Left ventricle myocardium inferior (tissue), 1 donor: ENCODE data around the gene RAB23. TPM values are rescaled to one million over a fixed set of nuclear protein-coding genes. Genes with fewer than 3 reads are reported as not detected.

ENCODE experiments used
- DNase-seq: peaks from one replicate; pipeline ENCODE4 v3.0.0-alpha.2; 2020
- H3K27ac ChIP-seq: fragments of 200-600 bp; replicated peaks from 2 replicates; pipeline ENCODE4 v1.8.0; 2021
- H3K27me3 ChIP-seq: fragments of 200-600 bp; 2 replicates; pipeline ENCODE4 v1.8.0; 2021; ENCODE audit warnings: low read depth
- H3K36me3 ChIP-seq: fragments of 200-600 bp; 2 replicates; pipeline ENCODE4 v1.8.0; 2021
- H3K4me1 ChIP-seq: fragments of 200-600 bp; 2 replicates; pipeline ENCODE4 v1.8.0; 2021
- H3K4me3 ChIP-seq: fragments of 200-600 bp; 2 replicates; pipeline ENCODE4 v1.8.0; 2021; ENCODE audit warnings: mild to moderate bottlenecking, moderate library complexity
- H3K9me3 ChIP-seq: fragments of 200-600 bp; replicated peaks from 2 replicates; pipeline ENCODE4 v1.8.0; 2021
- intact Hi-C: fragments of 100-400 bp; cut with micrococcal nuclease; formaldehyde crosslinking; loops from one replicate; pipeline ENCODE4 v1.11.0; 2022
- total RNA-seq: library from RNA; stranded (reverse); fragmentation: NEBNext Ultra II Directional; extraction: Animal tissue kit (Norgen Biotek cat#: 25700); gene quantifications from one replicate; pipeline ENCODE4 v1.2.1, GENCODE V29; 2021
- TF ChIP-seq, protein P1 (sequence below): fragments of 200-600 bp; IDR thresholded peaks from 2 replicates; pipeline ENCODE4 v1.8.0; 2021; ENCODE audit warnings: antibody characterized with exemption, mild to moderate bottlenecking, borderline replicate concordance
- donor health status: DM: no; HTN: yes; CAD: no; lungs with severe emphysema.

Gene RAB23
- total RNA-seq, 1 donor from 2014 or later: 10.9 TPM

GRCh38 chr6:57182017-57182432 lies 40.1 kb downstream of the RAB23 start:
- no peaks in the 10 kb centered on the region for H3K27me3 ChIP-seq
- DNase-seq: no peak
- intact Hi-C loops: no loop called here
- H3K9me3 ChIP-seq: no peaks in the 10 kb centered on the region
- H3K36me3 ChIP-seq: peaks cover 27% of the 10 kb centered on the region
- H3K27ac ChIP-seq: peak overlapping the region; percentile 57
- H3K4me3 ChIP-seq: no peak overlapping the region
- peaks cover 49% of the 10 kb centered on the region for H3K4me1 ChIP-seq
- TF ChIP-seq, protein P1, sequence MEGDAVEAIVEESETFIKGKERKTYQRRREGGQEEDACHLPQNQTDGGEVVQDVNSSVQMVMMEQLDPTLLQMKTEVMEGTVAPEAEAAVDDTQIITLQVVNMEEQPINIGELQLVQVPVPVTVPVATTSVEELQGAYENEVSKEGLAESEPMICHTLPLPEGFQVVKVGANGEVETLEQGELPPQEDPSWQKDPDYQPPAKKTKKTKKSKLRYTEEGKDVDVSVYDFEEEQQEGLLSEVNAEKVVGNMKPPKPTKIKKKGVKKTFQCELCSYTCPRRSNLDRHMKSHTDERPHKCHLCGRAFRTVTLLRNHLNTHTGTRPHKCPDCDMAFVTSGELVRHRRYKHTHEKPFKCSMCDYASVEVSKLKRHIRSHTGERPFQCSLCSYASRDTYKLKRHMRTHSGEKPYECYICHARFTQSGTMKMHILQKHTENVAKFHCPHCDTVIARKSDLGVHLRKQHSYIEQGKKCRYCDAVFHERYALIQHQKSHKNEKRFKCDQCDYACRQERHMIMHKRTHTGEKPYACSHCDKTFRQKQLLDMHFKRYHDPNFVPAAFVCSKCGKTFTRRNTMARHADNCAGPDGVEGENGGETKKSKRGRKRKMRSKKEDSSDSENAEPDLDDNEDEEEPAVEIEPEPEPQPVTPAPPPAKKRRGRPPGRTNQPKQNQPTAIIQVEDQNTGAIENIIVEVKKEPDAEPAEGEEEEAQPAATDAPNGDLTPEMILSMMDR: no peak

DNA sequence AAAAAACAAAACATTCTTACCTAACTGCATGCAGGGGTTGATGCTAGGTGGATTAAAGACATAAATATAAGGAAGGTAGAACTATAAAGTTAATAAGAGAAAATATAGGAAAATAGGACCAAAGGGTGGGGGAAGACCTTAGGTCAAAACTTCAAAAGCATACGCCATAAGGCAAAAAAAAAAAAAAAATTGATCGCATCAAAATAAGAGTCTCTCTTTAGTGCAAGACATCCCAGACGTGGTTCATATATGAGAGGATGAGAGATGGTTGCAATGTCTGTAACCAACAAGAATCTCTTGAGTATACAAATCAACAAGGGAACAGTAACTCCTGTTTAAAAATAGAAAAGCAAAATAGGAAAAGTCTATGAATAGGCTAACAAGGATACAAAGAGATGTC lies 41.5 kb downstream of the RAB23 start:
- no peaks in the 10 kb centered on the region for H3K9me3 ChIP-seq
- intact Hi-C loops: no loop called here
- peaks cover 62% of the 10 kb centered on the region for H3K4me1 ChIP-seq
- H3K27ac ChIP-seq: peak overlapping the region; percentile 2
- TF ChIP-seq, protein P1: no peak
- no peak for DNase-seq
- peaks cover 27% of the 10 kb centered on the region for H3K36me3 ChIP-seq
- H3K4me3 ChIP-seq: no peak overlapping the region
- H3K27me3 ChIP-seq: no peaks in the 10 kb centered on the region

DNA sequence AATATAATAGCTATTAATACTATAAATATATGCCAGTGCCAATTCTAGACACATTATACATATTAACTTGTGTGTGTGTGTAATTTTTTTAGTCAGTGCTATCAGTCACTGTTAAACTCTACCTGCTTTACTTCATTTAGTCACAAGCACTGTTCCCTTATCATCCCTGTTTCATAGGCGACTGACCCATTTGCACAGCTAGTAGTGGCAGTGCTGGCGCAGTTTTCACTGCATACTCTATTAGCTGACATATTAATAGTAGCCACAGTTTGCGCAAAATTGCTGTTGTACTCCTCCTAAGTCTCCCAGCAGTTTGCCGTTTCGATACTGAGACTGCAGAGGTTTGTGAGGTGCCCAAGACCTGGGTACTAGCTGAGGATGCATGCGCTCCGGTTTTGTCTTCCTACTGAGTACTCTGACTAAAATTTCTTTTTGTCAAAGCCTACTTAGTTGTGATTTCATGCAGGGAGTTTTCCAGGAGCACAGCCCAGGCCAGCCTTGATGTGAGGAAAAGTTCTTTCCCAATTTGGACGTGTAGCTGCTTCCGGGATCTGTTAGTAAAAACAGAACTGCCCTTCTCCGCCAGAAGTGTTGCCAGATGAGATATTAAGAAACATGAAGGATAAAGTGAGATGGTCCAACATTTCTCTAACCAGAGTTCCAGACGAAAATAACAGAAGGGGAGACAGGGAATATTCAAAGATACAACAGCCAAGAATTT lies 44.4 kb downstream of the RAB23 start:
- DNase-seq: peak; percentile 36

DNA sequence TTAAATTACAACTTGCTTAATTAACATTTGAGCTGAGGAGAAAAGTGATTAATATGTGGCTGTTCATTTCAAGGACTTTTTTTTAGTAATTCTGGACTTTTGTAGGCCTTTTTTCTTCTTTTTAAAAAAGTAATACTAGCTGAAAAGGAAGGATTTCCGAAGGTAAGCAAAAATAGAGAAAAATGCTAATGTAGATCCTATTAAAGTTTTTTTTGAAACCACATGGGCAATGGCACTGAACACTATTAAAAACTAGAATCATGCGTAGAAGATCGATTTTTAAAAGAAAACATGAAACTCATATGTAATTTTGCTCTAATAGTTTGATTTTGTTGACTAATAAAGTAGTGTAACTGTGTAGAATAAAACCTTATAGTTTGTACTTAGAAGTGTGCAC lies 47.6 kb downstream of the RAB23 start:
- no peaks in the 10 kb centered on the region for H3K27me3 ChIP-seq
- H3K4me1 ChIP-seq: peaks cover 74% of the 10 kb centered on the region
- no peaks in the 10 kb centered on the region for H3K9me3 ChIP-seq
- H3K27ac ChIP-seq: peak overlapping the region; percentile 95
- H3K36me3 ChIP-seq: no peaks in the 10 kb centered on the region
- DNase-seq: no peak
- intact Hi-C loops: no loop called here
- peak overlapping the region; percentile 83 for H3K4me3 ChIP-seq
- TF ChIP-seq, protein P1: no peak

More for the DNA sequence above, 44.4 kb downstream of the RAB23 start:
- intact Hi-C loops: no loop called here
- Histone ChIP-seq H3K36me3 (peaks cover 7% of the 10 kb centered on the region), H3K27me3 (no peaks in the 10 kb centered on the region), H3K9me3 (no peaks in the 10 kb centered on the region), H3K27ac (peak overlapping the region; percentile 84), H3K4me1 (peaks cover 89% of the 10 kb centered on the region), H3K4me3 (peak overlapping the region; percentile 50)
- TF ChIP-seq, protein P1: no peak

DNA sequence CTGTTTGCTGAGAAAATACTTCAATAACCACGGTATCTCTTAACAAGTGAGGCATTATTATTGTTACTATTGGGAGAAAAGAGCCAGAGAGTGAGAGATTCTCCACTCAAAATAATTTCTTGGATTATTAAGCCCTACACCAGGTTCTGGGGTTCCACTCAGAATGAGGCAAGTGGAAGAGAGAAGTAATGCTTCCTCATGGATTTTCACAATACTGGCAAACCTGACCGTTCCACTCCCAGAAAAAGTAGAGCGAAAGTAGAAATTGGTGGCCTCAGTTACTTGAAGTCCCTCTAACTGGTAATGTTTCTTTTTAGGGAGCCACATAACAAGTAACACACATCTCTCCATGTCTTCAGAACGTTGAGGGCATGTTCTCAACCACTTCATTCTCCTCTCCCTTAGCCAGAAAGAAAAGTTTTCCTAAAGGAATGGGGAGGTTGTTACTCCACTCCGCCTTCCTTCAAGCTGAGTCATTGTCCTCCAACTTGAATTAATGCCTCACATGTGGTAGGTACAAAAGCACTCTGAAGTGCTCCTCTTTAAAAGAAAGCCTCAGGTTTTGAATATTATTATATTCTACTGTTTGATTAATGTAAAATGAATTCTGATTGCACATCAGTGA lies 48.1 kb downstream of the RAB23 start:
- intact Hi-C loops: no loop called here
- Histone ChIP-seq H3K4me3 (peak overlapping the region; percentile 83), H3K4me1 (peaks cover 68% of the 10 kb centered on the region)

More for the DNA sequence above, 48.1 kb downstream of the RAB23 start:
- no peaks in the 10 kb centered on the region for H3K36me3 ChIP-seq
- no peaks in the 10 kb centered on the region for H3K27me3 ChIP-seq
- TF ChIP-seq, protein P1: no peak
- no peak for DNase-seq
- peak overlapping the region; percentile 95 for H3K27ac ChIP-seq
- H3K9me3 ChIP-seq: no peaks in the 10 kb centered on the region
